HG02852 (cell line): Measurements from ENCODE around the gene SYT13.
A peak's percentile ranks its signal among the peaks of the same experiment; 100 is the strongest.

Experiments
- ATAC-seq: cut with Tn5 transposase; IDR thresholded peaks from one replicate; pipeline ENCODE4 v1.9.1; 2021; ENCODE audit warnings: mild to moderate bottlenecking, moderate library complexity; ENCODE audit not compliant: unreplicated experiment

The SYT13 gene

GRCh38 chr11:45313171-45313865 lies 27.2 kb upstream of the SYT13 start:
- ATAC-seq: no peak

- ATAC-seq: no peak
These were observed 19.9 kb upstream of the SYT13 start for GRCh38 chr11:45305874-45306623.

DNA sequence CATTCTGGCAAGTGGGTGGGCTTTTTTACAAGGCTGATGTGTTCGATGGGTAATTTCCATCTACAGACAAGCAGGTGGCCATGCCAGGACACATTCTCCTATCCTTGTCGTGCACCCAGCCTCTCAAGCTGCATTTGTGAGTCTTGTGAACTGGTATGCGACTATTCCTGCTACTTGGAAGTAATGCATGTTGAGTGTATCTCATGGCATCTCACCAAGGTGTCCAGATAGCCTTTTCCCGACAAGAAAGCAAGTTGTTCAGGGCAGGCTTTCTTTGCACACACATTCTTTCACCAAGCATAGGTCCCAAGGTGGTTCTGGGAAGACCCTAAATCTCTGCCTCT lies 18.8 kb upstream of the SYT13 start:
- ATAC-seq: no peak

GRCh38 chr11:45304111-45304991 lies 18.2 kb upstream of the SYT13 start:
- ATAC-seq: no peak

- ATAC-seq: no peak
These were observed 17.2 kb upstream of the SYT13 start for GRCh38 chr11:45303316-45303715.

DNA sequence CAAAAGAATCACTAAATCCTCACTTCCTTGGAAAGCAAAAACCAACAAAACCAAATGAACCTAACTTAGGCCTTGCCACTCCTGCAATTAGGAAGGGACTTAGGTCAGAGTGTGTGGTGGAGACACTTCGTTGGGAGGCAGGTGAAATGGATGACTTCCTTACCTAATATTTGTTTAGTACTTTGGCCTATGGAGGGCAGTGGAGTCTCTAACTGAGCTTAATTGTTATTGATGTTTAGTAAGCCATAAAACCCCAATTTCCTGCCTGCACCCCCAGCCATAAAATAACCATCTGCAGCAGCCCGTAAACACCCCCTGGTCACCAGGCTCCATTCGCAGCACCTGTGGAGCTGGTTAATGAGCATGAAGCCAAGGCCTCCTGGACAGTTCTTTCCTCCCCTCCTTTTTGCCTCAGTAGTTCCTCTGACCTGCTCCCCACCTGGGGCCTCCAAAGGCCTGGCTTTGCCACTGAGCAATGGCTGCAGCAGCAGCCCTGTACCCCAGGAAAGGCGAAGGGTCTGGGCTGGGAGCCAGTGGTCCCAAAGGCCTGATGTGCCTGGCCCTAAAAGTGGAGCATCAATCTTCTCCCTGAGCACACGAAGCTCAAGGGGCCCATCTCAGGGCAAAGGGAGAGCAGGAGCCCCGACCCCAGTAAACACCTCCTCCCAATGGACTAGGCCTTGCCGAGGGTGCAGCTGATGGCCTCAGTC lies 15.6 kb upstream of the SYT13 start:
- ATAC-seq: no peak

- ATAC-seq: no peak
These were observed 14.6 kb upstream of the SYT13 start for GRCh38 chr11:45300715-45301114.

GRCh38 chr11:45298718-45299117 lies 12.6 kb upstream of the SYT13 start:
- ATAC-seq: no peak

- no peak for ATAC-seq
These were observed 9.9 kb upstream of the SYT13 start for GRCh38 chr11:45296075-45296474.

- no peak for ATAC-seq
These were observed 8.4 kb upstream of the SYT13 start for GRCh38 chr11:45294499-45294898.

DNA sequence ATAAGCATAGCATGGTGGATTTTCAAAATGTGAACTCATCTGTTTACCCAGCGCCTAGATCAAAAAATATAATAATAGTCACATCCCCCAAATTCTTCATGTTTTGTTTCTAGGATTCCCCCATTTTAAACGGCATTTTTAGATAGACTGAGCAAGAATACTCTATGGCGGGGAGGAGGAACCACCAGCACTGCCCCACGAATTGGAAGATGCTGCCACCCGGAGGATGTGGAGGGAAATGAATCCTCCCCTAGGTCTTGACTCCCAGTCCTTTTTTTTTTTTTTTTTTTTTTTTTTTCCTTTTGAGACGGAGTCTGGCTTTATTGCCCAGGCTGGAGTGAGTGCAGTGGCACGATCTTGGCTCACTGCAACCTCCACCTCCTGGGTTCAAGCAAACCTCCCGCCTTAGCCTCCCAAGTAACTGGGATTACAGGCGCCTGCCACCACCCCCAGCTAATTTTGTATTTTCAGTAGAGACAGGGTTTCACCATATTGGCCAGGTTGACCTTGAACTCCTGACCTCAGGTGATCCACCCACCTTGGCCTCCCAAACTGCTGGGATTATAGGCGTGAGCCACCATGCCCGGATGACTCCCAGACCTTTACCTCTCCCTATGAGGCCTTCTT lies 7.5 kb upstream of the SYT13 start:
- peak; percentile 60 for ATAC-seq

GRCh38 chr11:45290586-45290985 lies 4.4 kb upstream of the SYT13 start:
- no peak for ATAC-seq

DNA sequence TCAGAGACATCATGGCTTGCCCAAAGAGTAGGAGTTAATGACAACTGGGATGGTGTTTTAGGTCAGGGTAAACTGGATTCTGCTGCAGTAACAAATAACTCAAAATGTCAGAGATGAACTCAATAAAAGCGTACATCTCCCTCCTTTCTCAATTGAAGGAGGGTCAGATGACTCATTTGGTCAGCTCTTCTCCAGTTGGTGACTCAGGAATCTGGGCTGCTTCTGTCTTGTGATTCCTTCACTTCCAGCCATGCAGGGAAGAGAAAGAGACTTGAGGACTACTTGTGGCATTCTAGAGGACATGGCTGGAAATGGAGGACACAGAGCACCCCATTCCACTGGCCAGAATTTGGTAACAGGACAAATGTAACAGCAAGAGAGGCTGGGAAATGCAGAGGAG lies 3.2 kb upstream of the SYT13 start:
- ATAC-seq: no peak

- no peak for ATAC-seq
These were observed 2.2 kb upstream of the SYT13 start for GRCh38 chr11:45288339-45288738.

GRCh38 chr11:45287316-45287903 lies 1.3 kb upstream of the SYT13 start:
- ATAC-seq: no peak

DNA sequence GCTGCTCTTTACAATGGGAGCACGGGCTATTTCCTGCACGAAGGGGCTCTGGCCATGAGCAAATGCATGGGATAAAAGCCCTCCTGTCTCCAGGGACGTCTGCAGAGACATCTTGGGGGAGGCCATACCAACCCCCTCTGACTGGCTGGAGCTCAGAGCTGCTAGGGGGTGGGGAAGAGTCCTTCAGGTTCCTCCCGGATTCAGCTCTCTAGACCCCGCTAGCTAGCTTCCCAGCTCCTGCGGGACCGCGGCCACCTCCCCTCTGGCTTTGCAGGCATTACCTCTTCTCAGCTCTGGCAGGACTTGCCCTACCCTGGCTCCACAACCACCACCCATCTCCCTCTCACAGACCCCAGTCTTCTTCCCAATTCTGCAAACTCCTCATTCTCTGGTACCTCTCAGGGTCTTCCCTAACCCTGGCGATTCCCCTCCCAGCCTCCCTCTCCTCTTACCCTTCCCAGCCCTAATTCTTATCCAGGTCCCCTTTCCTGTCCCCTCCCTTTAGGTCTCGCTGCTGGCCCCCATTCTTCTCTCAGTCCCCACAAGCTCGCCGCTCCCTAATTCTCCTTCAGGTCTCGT lies 802 bp downstream of the SYT13 start:
- ATAC-seq: no peak

DNA sequence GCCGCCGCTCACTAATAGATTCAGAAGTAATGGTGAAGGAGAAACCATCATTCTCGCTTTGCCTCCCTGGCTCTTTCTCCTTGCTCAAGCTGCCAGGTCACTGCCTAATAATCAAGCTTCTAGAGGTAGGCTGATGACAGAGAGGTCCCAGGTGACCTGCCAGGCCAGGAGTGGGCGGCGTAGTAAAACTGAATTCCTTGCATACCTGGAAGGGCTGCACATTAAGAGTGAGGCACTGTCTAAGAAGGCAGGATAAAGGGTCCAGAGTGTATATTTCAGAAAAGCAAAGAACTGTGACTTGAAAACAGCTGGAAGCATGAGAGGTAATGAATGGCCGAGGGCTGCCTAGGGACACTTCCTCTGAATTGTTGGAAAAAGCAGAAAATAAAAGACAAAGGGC lies 4.1 kb downstream of the SYT13 start:
- no peak for ATAC-seq

DNA sequence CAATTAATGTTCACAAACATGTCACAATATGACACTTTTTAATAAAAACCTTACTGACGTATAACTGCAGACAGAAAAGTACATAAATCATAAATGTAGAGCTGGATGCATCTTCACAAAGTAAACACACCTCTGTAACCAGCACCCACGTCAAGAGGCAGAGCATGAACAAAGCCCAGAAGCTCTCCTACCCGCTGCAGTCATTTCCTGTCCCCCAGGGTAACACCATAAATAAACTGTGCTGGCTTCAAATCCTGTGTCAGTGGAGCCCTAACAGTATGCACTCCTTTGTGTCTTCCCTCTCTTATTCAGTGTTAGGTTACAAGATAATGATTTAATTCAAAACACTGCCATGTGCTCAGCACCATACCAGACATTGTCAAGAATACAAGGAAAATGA lies 5.7 kb downstream of the SYT13 start:
- peak; percentile 56 for ATAC-seq

DNA sequence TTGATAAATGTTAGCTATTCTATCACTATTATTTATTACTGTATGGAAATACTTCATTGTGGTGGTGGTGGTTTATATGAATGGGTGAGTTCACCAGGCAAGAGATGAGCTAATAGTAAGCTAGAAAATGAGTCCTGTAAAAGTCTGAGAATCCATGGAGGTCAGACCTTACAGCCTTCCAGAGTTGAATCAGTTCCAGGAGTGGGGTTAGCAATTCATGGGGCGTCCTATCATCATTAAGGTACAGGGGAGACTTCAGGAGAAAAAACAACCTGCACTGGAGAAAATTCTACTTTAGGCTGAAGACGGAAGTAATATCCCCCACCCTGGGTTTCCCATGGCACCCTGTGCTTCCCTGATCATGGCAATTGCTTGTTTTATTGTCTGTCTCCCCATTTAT lies 6.5 kb downstream of the SYT13 start:
- ATAC-seq: no peak

- ATAC-seq: no peak
These were observed 7.4 kb downstream of the SYT13 start for GRCh38 chr11:45278714-45279113.
